Gastrocnemius medialis (tissue), 4 donors: ENCODE data around the gene PNLIPRP2. TPM values are rescaled to one million over a fixed set of nuclear protein-coding genes. Genes with fewer than 3 reads are reported as not detected.

Experiments used
- ATAC-seq, 2 donors: fragments of 150-250 bp; one replicate each; pipeline ENCODE4 v1.9.1; 2016
- DNase-seq, 2 donors: peaks; one replicate each; pipeline ENCODE4 v3.0.0-alpha.2; 2019
- H3K27ac ChIP-seq, 4 donors: fragments of 200-600 bp; sonication (generic); 1 replicate in 1 of 4; 2 replicates in 3 of 4; pipeline ENCODE4 v1.5.1; 2016 to 2018; ENCODE audit warnings: mild to moderate bottlenecking in 2 of 4, moderate library complexity in 1 of 4
- H3K27me3 ChIP-seq, 3 donors: fragments of 200-600 bp; sonication (generic) in 2 of 3; 1 replicate in 1 of 3; 2 replicates in 2 of 3; pipeline versions ENCODE4 v1.5.1 to v1.6.0; 2016 to 2019; ENCODE audit warnings: mild to moderate bottlenecking in 1 of 3, moderate library complexity in 1 of 3
- H3K36me3 ChIP-seq, 2 donors: fragments of 200-600 bp; sonication (generic) in 1 of 2; one replicate each; pipeline ENCODE4 v1.5.1; 2017 to 2018
- H3K4me1 ChIP-seq, 2 donors: fragments of 200-600 bp; sonication (generic) in 1 of 2; one replicate each; pipeline ENCODE4 v1.5.1; 2016 to 2017; ENCODE audit warnings: mild to moderate bottlenecking in 2 of 2
- H3K4me3 ChIP-seq, 4 donors: fragments of 200-600 bp; sonication (generic) in 3 of 4; 1 replicate in 1 of 4; 2 replicates in 3 of 4; pipeline ENCODE4 v1.5.1; 2016 to 2019; ENCODE audit warnings: mild to moderate bottlenecking in 2 of 4
- H3K9me3 ChIP-seq, 3 donors: fragments of 200-600 bp; sonication (generic) in 2 of 3; 1 replicate in 1 of 3; 2 replicates in 2 of 3; pipeline ENCODE4 v1.5.1; 2016 to 2019
- CTCF ChIP-seq, 5 experiments: fragments of 450-650 bp in 3 of 5; fragments of 200-600 bp in 2 of 5; sonication (generic) in 2 of 5; IDR thresholded peaks in 4 of 5; conservative IDR thresholded peaks in 1 of 5; 1 replicate in 4 of 5; 2 replicates in 1 of 5; pipeline ENCODE4 v1.5.1; 2016 to 2019; ENCODE audit warnings: antibody characterized with exemption in 5 of 5, mild to moderate bottlenecking in 3 of 5, moderate library complexity in 3 of 5
- POLR2A ChIP-seq, 2 donors: fragments of 450-650 bp; IDR thresholded peaks; one replicate each; pipeline ENCODE4 v1.6.1; 2017; ENCODE audit warnings: antibody characterized with exemption in 2 of 2, mild to moderate bottlenecking in 2 of 2, moderate library complexity in 2 of 2
- in situ Hi-C, 4 donors: fragments of 200-750 bp; cut with MboI; loops; one replicate each; pipeline versions ENCODE4 v1.15.0 to v1.8.0; 2017; ENCODE audit warnings: low sequenced_read_pairs in 4 of 4
- intact Hi-C: fragments of 100-400 bp; cut with DNase I; formaldehyde crosslinking; loops from one replicate; pipeline ENCODE4 v1.15.1; 2023; ENCODE audit warnings: low total_unique reads
- total RNA-seq, 4 donors: library from RNA; depleted of rRNA; stranded (reverse); fragments of >200 nt; gene quantifications; one replicate each; pipeline versions ENCODE4 v1.1.0 to v1.2.3, GENCODE V29; 2016

PNLIPRP2 gene
- total RNA-seq, 4 donors from 2014 or later = not detected

- Histone ChIP-seq H3K36me3 (no peaks in the 10 kb centered on the region), H3K4me3 (no peak overlapping the region), H3K27ac (no peak overlapping the region), H3K9me3 (no peaks in the 10 kb centered on the region), H3K4me1 (peaks cover 2 to 4% of the 10 kb centered on the region in 2 donors), H3K27me3 (no peaks in the 10 kb centered on the region)
- ATAC-seq (no peak), DNase-seq (no peak)
- intact Hi-C loops (no loop called here), in situ Hi-C loops (loop anchor here in 3 of 4 donors (5.0 to 25.0 kb wide), 5 partner anchors 96 to 489 kb away; no protein-coding TSS in a partner anchor)
- no peak for TF ChIP-seq POLR2A (IDR thresholded peaks at IDR 0.05)
- TF ChIP-seq CTCF (IDR thresholded peaks at IDR 0.05 in 4 of 5, conservative IDR thresholded peaks at IDR 0.05 in 1 of 5) = no peak
These were observed 65.1 kb downstream of the PNLIPRP2 start for GRCh38 chr10:116685807-116686206.

- Histone ChIP-seq H3K4me1 (peaks cover 7 to 10% of the 10 kb centered on the region in 2 donors), H3K9me3 (no peaks in the 10 kb centered on the region), H3K27me3 (no peaks in the 10 kb centered on the region), H3K36me3 (no peaks in the 10 kb centered on the region), H3K4me3 (no peak overlapping the region), H3K27ac (no peak overlapping the region)
- in situ Hi-C loops (loop anchor here in 3 of 4 donors (5.0 to 25.0 kb wide), 5 partner anchors 96 to 488 kb away; no protein-coding TSS in a partner anchor), intact Hi-C loops (no loop called here)
- TF ChIP-seq POLR2A (IDR thresholded peaks at IDR 0.05) (no peak), CTCF (IDR thresholded peaks at IDR 0.05 in 4 of 5, conservative IDR thresholded peaks at IDR 0.05 in 1 of 5) (no peak)
- no peak for DNase-seq
- no peak for ATAC-seq
These were observed 65.9 kb downstream of the PNLIPRP2 start for GRCh38 chr10:116686632-116687031.

GRCh38 chr10:116687633-116688032, 66.9 kb downstream of the PNLIPRP2 start:
- no peak for ATAC-seq

GRCh38 chr10:116688241-116688711, 67.5 kb downstream of the PNLIPRP2 start:
- in situ Hi-C loops = loop anchor here in 3 of 4 donors (5.0 to 25.0 kb wide), 5 partner anchors 94 to 487 kb away; no protein-coding TSS in a partner anchor
- intact Hi-C loops = no loop called here

More at GRCh38 chr10:116687633-116688032, 66.9 kb downstream of the PNLIPRP2 start:
- TF ChIP-seq POLR2A (IDR thresholded peaks at IDR 0.05) (no peak), CTCF (IDR thresholded peaks at IDR 0.05 in 4 of 5, conservative IDR thresholded peaks at IDR 0.05 in 1 of 5) (no peak)
- intact Hi-C loops = no loop called here
- H3K36me3 ChIP-seq = no peaks in the 10 kb centered on the region
- no peaks in the 10 kb centered on the region for H3K9me3 ChIP-seq
- H3K4me1 ChIP-seq = peaks cover 8 to 10% of the 10 kb centered on the region in 2 donors
- H3K4me3 ChIP-seq = no peak overlapping the region
- DNase-seq = no peak
- no peak overlapping the region for H3K27ac ChIP-seq
- in situ Hi-C loops = loop anchor here in 3 of 4 donors (5.0 to 25.0 kb wide), 5 partner anchors 95 to 487 kb away; no protein-coding TSS in a partner anchor
- H3K27me3 ChIP-seq = no peaks in the 10 kb centered on the region

More at GRCh38 chr10:116688241-116688711, 67.5 kb downstream of the PNLIPRP2 start:
- no peak for DNase-seq
- no peaks in the 10 kb centered on the region for H3K36me3 ChIP-seq
- no peak overlapping the region for H3K27ac ChIP-seq
- no peak for ATAC-seq
- H3K4me1 ChIP-seq = peaks cover 8 to 10% of the 10 kb centered on the region in 2 donors
- no peak for TF ChIP-seq CTCF (IDR thresholded peaks at IDR 0.05 in 4 of 5, conservative IDR thresholded peaks at IDR 0.05 in 1 of 5)
- TF ChIP-seq POLR2A (IDR thresholded peaks at IDR 0.05) = no peak
- no peaks in the 10 kb centered on the region for H3K27me3 ChIP-seq
- no peak overlapping the region for H3K4me3 ChIP-seq
- no peaks in the 10 kb centered on the region for H3K9me3 ChIP-seq
